HFFc6 (cell line): Measurements from ENCODE around the gene KIF26B. TPM values are rescaled to one million over a fixed set of nuclear protein-coding genes. Genes with fewer than 3 reads are reported as not detected.
A peak's percentile ranks its signal among the peaks of the same experiment; 100 is the strongest.

Experiments used
- DNase-seq: peaks from one replicate; pipeline ENCODE4 v3.0.0-alpha.2; 2018
- H3K27ac Mint-ChIP-seq: 2 replicates; pipeline ENCODE4 v1.8.0; 2020; ENCODE audit warnings: mild to moderate bottlenecking, mixed read lengths
- H3K27me3 Mint-ChIP-seq: 2 replicates; pipeline ENCODE4 v1.8.0; 2021; ENCODE audit warnings: mild to moderate bottlenecking, moderate library complexity, mixed read lengths; ENCODE audit not compliant: insufficient read depth
- H3K36me3 Mint-ChIP-seq: 2 replicates; pipeline ENCODE4 v1.8.0; 2021; ENCODE audit warnings: low read depth, mixed read lengths
- H3K4me1 Mint-ChIP-seq: 2 replicates; pipeline ENCODE4 v1.8.0; 2020; ENCODE audit warnings: low read depth, mixed read lengths
- H3K4me3 Mint-ChIP-seq: 2 replicates; pipeline ENCODE4 v1.8.0; 2020; ENCODE audit warnings: mild to moderate bottlenecking, moderate library complexity, mixed read lengths
- H3K9me3 Mint-ChIP-seq: 2 replicates; pipeline ENCODE4 v1.8.0; 2020; ENCODE audit warnings: mild to moderate bottlenecking, mixed read lengths
- CTCF ChIP-seq: fragments of 200-600 bp; sonication (generic); IDR thresholded peaks from 2 replicates; pipeline ENCODE4 v1.5.0; 2021; ENCODE audit warnings: antibody characterized with exemption, mild to moderate bottlenecking
- total RNA-seq, 6 experiments: library from RNA; stranded (reverse); fragmentation: NEBNext Ultra II Directional; extraction: Animal tissue kit (Norgen Biotek cat#: 25700); gene quantifications; 2 replicates in 1 of 6; 3 replicates in 5 of 6; pipeline ENCODE4 v1.2.3, GENCODE V29; 2021

The KIF26B gene
- total RNA-seq, 6 experiments from 2014 or later = 4.6 to 7.5 (median 5.5) TPM

- Mint-ChIP-seq H3K9me3 (no peaks in the 10 kb centered on the region), H3K27ac (peak overlapping the region; percentile 83), H3K4me1 (peaks cover 33% of the 10 kb centered on the region), H3K36me3 (no peaks in the 10 kb centered on the region), H3K27me3 (peaks cover 1% of the 10 kb centered on the region; the same call in 1 of the 2 replicates), H3K4me3 (peak overlapping the region; percentile 65)
- TF ChIP-seq CTCF = no peak
- DNase-seq = peak; percentile 50
Measured at GRCh38 chr1:245458234-245458633, 303.4 kb downstream of the KIF26B start.

- Mint-ChIP-seq H3K9me3 (no peaks in the 10 kb centered on the region), H3K4me3 (peak overlapping the region; percentile 65), H3K36me3 (no peaks in the 10 kb centered on the region), H3K27ac (peak overlapping the region; percentile 83), H3K4me1 (peaks cover 33% of the 10 kb centered on the region), H3K27me3 (peaks cover 1% of the 10 kb centered on the region; the same call in 1 of the 2 replicates)
- DNase-seq = peak; percentile 80
- TF ChIP-seq CTCF = no peak
Measured at GRCh38 chr1:245458761-245459174, 304.0 kb downstream of the KIF26B start.

GRCh38 chr1:245459621-245460020 lies 304.8 kb downstream of the KIF26B start:
- H3K9me3 Mint-ChIP-seq = no peaks in the 10 kb centered on the region
- no peak overlapping the region for H3K27ac Mint-ChIP-seq
- TF ChIP-seq CTCF = no peak
- H3K4me1 Mint-ChIP-seq = peaks cover 33% of the 10 kb centered on the region
- no peaks in the 10 kb centered on the region for H3K36me3 Mint-ChIP-seq
- no peak overlapping the region for H3K4me3 Mint-ChIP-seq
- peaks cover 1% of the 10 kb centered on the region; the same call in 1 of the 2 replicates for H3K27me3 Mint-ChIP-seq
- DNase-seq = no peak

- Mint-ChIP-seq H3K9me3 (no peaks in the 10 kb centered on the region), H3K27me3 (peaks cover 1% of the 10 kb centered on the region; the same call in 1 of the 2 replicates), H3K36me3 (no peaks in the 10 kb centered on the region), H3K4me3 (no peak overlapping the region), H3K27ac (no peak overlapping the region), H3K4me1 (peaks cover 33% of the 10 kb centered on the region)
- no peak for DNase-seq
- no peak for TF ChIP-seq CTCF
Measured at GRCh38 chr1:245461681-245462080, 306.9 kb downstream of the KIF26B start.

GRCh38 chr1:245462161-245462560 lies 307.4 kb downstream of the KIF26B start:
- Mint-ChIP-seq H3K27ac (no peak overlapping the region), H3K9me3 (no peaks in the 10 kb centered on the region), H3K27me3 (peaks cover 1% of the 10 kb centered on the region; the same call in 1 of the 2 replicates), H3K4me3 (no peak overlapping the region), H3K4me1 (peaks cover 33% of the 10 kb centered on the region), H3K36me3 (no peaks in the 10 kb centered on the region)
- no peak for DNase-seq
- no peak for TF ChIP-seq CTCF
